ENCODE data around the gene ADGRV1.
"Not testable (repeated sequence)": the region's sequence is repeated elsewhere in the genome, so short reads cannot be mapped to it uniquely, and the experiment has no call there.

ADGRV1 gene

DNA sequence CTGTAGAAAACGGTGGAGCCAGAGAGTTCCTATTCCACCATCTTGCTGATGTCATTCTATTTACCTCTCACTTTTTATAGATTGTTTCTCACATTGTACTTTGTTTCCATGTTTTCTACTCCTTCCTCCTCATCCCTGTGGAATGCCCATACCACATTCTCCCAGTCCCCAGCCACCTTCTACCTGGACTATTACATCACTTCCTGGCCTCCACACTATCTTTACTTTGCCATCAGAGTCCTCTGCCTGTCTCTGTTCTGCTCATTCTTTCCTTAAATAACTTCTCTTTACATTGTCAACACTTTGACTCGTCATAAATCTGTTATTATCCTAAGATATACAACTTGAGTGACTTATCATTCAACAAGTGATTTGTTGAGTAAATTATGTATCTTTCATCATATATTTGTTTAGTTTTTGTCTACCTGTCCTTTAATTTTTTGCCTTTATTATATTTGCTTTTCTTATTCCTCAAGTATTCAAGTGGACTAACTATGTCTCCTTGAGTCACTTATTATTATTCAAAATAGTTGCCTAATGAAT lies 182.5 kb downstream of the ADGRV1 start:
- DNase-seq (ENCODE audit: low read depth) = no peak

DNA sequence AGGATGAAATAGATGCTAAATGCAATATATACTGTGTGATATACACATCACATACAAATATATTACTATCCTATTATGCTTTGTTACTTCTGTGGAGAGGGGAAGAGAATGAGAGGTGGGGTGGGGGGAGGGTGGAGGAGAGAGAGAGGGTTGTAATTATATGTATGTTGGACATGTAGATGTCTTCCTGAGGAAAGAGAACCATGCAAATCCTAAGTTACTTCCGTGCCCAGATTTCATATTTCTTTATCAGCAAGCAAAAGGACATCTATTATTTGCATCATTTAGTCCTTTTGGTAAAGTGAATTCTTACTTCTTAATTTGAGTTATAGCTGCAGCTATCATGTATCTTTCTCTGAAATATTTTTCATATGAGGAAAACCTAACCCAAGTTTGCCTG lies 187.5 kb downstream of the ADGRV1 start:
- no peak for DNase-seq (ENCODE audit: low read depth)

DNA sequence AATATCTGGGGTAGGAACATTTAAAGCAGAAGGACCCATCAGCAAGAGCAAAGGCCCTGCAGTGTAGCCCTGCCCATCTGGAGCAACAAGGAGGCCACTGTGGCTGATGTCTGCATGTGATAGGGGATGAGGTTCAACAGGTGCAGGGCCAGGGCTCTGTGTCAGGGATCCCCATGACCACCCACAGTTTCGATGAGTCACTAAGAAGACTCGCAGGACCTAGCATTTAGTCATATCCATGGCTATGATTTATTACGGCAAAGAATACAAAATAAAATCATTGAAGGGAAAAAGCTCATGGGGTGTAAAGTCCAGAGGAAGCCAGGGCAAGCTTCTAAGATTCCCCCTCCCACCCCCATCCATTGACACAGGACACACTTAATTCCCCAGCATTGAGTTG lies 188.6 kb downstream of the ADGRV1 start:
- DNase-seq (ENCODE audit: low read depth) = no peak

DNA sequence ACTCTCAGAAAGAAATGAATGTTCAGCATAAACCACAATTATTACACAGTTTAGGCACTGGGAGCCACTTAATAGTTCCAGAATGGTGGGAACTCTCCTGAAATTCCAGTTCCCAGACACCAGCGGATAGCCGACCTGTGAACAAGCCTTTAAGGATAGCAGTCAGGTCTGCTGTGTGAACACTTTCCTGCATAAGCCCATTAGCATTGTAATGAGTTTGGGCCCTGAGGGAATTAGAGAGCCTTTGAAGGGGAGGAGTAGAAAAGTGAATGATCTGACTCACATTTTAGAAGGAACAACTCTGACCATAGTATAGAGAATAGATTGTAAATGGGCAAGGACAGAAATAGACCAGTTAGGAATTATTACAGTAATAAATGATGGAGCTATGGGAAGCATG lies 189.1 kb downstream of the ADGRV1 start:
- DNase-seq (ENCODE audit: low read depth) = no peak

DNA sequence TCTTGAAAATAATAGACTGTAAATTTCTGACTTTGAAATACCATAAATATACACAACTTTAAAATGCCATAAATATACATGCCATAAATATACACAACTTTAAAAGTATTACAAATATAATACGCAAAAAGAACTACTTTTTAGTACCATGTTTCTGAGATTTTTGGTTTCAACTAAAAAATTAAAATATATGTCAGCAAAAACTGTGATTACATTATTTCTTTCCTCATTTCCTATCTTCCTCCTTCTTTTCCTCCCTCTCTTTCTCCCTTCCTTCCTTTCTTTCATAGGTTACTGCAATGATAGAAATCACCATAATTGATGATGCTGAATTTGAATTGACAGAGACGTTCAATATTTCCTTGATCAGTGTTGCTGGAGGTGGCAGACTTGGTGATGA lies 200.5 kb downstream of the ADGRV1 start:
- no peak for DNase-seq (ENCODE audit: low read depth)

DNA sequence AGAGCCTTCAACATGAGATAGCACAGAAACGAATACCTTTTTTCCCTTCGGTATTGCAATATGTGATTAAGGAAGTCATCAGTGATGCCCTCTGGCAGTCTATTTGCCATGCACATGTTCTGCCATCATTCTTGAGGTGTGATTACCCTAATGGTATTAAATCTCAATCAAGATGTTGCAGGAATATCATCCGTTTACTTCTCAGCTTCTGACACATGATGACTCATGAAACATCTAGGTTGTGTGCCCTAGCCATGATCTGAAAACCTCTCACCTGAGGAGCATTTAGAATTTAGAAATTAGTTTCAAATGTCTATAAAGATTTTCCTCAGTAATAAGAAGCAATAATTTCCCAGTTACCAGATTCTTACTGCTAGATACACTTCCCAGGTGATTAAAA lies 209.1 kb downstream of the ADGRV1 start:
- DNase-seq (ENCODE audit: low read depth) = no peak

DNA sequence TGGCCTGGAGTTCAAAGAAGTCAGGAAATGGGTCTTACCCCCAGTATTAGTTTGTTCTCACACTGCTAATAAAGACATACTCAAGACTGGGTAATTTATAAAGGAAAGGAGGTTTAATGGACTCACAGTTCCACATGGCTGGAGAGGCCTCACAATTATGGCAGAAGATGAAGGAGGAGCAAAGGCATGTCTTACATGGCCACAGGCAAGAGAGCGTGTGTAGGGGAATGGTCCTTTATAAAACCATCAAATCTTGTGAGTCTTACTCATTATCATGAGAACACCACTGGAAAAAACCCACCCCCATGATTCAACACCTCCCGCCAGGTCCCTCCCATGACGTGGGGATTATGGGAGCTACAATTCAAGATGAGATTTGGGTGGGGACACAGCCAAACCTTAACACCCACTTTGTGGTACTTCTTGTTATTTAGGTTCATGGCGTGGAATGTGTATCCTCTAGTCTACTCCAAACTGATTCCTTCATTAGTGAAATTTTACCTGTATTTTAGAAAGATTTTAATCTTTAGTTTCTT lies 211.5 kb downstream of the ADGRV1 start:
- DNase-seq (ENCODE audit: low read depth) = not testable (repeated sequence)

DNA sequence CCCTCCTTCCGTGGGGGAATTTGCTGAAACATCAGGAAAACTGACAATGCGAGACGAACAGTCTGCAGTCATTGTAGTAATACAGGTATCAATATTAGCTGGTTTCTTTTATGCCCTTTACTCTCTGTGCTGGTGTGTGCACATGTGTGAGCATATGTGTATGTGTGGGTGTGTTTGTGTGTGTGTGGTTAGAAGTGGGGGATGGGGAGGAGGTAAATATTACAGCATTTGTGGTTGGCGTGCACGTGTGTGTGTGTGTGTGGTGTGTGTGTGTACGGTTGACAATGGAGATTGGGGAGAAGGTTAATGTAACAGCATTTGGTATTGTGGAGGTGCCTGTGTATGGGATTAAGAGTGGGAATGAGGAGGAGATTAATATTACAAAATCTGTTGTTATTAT lies 219.4 kb downstream of the ADGRV1 start:
- DNase-seq (ENCODE audit: low read depth) = no peak

DNA sequence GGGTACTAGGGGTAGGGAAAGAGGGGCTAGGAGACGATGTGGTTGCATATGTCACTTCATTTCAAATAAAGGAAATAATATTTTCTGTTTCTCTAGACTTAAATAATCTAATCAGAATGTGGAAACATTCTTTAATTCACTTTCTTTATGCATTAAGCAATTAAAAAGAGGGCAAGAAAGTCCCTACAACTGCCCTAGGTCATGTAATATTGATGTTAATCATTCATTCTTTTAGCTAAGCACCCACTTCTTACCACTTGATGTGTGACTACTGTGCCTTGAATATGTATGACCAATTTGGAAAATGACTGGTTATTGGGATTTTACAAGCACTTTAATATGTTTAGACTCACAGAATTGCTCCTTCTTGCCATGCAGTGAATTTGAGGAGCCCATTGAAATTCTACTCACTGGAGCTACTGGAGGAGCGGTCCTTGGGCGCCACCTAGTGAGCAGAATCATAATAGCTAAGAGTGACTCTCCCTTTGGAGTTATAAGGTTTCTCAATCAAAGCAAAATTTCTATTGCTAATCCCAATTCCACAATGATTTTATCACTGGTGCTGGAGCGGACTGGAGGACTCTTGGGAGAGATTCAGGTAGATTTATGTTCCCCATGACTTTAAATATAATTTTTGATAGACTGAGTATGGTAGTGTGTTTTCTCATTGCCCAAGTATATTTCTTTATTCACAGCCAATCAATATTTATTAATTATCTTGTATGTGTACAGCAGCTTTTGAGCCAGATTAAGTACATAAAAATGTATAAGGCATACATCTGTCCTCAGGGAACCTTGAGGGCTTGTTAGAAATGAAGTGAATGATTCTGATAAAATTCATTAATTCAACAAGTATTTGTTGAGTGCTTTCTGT lies 225.1 kb downstream of the ADGRV1 start:
- peak; percentile 51 for DNase-seq (ENCODE audit: low read depth)

DNA sequence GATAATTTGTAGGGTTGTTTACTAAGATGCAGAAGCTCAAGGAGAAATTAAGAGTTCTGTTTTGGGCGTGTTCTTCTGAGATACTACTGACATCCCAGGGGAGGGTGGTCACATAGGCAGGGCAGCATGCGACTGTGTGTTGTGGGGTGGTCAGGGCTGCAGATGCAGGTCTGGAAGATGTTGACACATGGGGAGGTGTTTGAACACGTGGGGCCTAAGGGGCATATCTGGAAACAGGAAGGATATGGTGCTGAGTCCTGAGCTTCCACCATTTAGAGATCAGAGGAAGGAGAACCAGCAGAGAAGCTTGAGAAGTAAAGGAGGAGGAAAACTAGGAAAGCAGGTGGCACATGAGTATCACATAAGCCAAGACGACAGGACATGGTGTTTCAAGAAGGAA lies 228.2 kb downstream of the ADGRV1 start:
- DNase-seq (ENCODE audit: low read depth) = no peak

DNA sequence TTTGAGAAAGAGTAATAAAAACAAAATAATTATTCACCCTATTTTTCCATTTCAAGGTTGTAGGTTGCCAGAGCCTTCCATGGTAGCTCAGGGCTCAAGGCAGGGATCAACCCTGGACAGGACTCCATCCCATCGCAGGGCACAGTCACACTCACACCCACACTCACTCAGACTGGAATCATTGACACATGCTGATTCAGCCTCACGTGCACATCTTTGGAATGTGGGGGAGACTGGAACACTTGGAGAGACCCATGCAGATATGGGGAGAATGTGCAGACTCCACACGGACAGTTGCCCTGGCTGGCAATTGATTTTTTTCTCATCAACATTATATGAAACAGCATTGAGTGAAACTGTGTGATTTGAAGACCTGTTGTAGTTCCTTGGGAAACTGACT lies 234.1 kb downstream of the ADGRV1 start:
- DNase-seq (ENCODE audit: low read depth) = no peak

DNA sequence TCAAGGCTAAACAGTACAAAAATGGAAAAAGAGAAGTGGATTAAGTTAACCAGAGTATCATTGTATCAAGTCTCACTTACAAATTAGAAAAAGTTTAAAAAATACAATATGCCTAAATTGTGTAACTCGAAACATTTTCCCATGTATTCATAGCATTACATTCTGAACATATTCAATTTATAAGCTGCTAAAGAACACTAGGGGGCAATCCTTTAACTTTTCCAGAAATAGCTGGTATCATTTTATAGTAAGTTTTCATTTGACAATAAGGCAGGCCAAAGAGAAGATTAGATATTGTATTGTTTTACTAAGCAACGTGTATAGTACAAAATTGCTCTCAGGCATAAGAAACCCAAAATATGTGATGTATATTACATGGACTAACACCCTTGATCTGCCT lies 234.6 kb downstream of the ADGRV1 start:
- DNase-seq (ENCODE audit: low read depth) = no peak

DNA sequence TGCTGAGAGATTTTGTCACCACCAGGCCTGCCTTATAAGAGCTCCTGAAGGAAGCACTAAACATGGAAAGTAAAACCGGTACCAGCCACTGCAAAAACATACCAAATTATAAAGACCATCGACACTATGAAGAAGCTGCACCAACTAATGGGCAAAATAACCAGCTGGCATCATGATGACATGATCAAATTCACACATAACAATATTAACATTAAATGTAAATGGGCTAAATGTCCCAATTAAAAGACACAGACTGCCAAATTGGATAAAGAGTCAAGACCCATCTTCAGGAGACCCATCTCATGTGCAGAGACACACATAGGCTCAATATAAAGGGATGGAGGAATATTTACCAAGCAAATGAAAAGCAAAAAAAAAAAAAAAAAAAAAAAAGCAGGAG lies 238.3 kb downstream of the ADGRV1 start:
- not testable (repeated sequence) for DNase-seq (ENCODE audit: low read depth)

DNA sequence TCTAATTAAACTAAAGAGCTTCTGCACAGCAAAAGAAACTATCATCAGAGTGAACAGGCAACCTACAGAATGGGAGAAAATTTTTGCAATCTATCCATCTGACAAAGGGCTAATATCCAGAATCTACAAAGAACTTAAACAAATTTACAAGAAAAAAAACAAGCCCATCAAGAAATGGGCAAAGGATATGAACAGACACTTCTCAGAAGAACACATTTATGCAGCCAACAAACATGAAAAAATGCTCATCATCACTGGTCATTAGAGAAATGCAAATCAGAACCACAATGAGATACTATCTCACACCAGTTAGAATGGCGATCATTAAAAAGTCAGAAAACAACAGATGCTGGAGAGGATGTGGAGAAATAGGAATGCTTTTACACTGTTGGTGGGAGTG lies 241.5 kb downstream of the ADGRV1 start:
- not testable (repeated sequence) for DNase-seq (ENCODE audit: low read depth)

DNA sequence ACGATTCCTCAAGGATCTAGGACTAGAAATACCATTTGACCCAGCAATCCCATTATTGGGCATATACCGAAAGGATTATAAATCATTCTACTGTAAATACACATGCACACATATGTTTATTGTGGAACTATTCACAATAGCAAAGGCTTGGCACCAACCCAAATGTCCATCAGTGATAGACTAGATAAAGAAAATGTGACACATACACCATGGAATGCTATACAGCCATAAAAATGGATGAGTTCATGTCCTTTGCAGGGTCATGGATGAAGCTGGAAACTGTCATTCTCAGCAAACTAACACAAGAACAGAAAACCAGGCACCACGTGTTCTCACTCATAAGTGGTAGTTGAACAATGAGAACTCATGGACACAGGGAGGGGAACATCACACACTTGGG lies 241.9 kb downstream of the ADGRV1 start:
- DNase-seq (ENCODE audit: low read depth) = not testable (repeated sequence)

DNA sequence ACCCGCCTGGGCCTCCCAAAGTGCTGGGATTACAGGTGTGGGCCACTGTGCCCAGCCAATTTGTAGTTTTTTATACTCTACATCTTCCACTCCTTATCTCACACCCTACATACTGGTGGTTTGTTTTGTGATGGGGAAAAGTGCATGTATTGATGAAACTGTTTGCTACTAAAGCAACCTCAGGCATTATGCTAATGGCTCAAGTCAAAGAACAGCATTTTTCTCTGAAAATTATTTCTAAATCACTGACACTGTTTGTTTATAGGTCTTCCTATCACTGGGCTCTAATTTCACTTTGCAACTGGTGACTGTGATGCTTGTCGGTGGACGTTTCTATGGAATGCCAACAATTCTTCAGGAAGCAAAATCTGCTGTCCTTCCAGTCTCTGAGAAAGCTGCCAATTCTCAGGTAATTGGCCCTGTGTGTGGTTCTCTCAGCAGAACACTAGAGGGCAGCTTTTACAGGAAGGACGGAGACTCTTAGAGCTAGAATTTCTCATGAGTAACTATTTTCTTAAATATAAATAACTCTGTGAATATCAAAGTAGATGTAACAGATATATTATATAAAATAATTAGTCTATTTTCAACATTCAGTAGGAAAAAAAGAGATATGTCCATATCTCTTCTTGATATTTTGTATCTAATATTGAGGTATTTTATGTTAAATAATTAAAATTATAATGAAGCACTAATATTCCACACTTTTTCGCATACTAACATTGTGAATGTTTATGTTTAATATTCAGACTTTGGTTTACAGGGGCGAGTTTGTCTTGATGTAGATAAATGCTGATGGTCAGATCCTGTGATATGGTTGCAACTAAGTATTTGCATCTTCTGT lies 244.1 kb downstream of the ADGRV1 start:
- DNase-seq (ENCODE audit: low read depth) = no peak

DNA sequence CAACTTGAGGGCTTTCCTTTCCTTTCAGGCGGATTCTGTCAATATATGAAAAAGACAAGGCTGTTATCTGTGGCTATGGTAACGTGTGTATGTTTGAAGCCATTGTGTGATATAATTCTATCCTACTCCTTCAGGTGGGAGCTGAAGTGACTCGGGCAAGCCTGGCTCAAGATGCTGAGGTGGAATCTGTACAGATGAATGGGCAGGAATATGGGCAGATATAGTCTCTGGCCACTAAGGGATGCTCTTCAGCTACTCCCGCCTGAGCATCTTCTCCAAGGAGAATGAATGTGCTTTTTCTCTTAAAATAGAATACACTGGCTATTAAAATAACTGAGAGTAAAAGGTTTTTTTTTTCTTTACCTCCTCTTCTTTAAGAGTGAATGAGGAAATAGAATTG lies 244.8 kb downstream of the ADGRV1 start:
- no peak for DNase-seq (ENCODE audit: low read depth)

DNA sequence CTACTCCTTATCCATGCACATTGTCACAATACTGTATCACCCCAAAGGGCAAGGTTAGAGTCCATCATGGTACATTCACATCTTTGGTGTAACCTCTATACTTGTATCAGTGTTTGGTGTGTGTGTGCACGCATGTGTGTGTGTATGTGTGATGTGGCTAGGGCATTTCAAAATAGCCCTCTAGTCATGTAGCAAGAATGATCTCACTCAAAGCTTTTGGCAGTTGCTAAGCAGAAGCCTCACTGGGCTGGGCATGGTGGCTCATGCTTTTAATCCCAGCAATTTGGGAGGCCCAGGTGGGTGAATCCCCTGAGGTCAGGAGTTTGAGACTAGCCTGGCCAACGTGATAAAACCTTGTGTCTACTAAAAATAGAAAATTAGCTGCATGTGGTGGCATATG lies 245.3 kb downstream of the ADGRV1 start:
- DNase-seq (ENCODE audit: low read depth) = no peak

DNA sequence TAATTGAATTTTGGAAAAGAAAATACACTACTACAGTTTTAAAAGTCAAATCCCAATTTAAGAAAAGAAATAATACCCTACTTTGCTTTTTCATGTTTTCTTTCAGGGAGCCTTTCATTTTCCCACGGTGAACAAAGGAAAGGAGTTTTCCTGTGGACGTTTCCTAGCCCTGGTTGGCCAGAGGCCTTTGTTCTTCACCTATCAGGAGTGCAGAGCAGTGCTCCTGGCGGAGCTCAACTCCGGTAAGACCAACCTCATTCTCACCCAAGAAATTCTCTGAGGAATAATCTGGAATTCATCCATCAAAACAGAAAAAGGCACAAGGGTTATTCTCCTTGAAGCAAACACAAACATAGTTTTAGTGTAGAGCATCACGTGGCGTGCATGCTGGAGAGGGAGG lies 248.9 kb downstream of the ADGRV1 start:
- no peak for DNase-seq (ENCODE audit: low read depth)

DNA sequence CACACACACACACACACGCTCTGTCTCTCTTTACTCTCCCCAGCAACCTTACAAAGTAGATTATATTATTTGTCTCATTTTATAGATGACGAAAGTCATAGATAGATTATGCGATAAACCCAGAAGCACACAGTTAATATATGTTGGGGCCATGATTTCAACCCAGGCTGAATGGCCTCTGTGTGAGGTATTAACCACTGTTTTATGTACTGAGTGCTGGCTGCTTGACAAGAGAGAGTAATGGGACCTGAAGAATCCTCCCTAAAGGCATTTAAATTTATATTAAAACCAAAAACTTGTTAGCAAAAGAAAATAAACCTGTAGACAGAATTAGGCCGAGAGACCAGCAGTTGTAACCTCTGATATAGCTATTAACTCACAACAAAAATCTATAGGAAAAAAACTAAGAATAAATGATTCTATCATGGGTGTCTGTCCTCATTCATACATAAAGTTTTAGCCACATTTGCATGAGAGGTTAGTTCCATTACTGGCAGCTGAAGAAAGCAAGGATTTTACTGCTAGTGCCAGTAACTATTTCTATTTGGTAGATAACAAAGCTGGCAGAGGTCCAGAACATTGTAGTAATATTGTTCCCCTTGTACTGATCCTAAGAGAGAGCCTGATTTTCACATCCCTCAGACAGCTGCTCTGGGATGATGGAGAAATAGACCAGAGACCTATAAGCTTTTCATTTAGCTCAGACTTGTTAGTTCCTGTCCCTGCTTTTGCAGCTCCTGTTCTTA lies 250.9 kb downstream of the ADGRV1 start:
- DNase-seq (ENCODE audit: low read depth) = no peak

DNA sequence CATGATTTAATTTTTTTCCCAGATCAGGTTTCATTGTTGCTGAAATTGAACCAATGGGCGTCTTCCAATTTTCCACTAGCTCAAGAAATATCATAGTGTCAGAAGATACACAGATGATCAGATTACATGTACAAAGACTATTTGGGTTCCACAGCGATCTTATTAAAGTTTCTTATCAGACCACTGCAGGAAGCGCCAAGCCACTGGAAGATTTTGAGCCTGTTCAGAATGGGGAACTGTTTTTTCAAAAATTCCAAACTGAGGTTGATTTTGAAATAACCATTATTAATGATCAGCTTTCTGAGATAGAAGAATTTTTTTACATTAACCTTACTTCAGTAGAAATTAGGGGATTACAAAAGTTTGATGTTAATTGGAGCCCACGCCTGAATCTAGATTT lies 251.6 kb downstream of the ADGRV1 start:
- no peak for DNase-seq (ENCODE audit: low read depth)

DNA sequence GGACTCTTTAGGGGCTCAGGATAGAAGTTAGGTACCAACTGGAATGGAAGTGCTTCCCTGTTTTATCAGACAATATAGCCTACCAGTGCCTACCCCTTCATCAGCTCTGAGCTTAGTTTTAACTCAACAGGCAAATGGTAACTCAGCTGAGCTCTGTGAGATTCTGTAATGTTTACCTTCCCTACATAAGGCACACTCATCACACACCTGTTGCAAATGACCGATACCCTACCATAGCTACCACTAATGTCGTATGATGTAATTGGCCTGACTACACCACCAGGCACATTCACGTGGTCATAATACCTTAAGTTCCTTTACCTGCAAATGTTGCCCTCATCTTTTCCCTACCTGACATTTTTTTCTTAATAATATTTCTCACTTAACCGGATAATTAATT lies 254.8 kb downstream of the ADGRV1 start:
- DNase-seq (ENCODE audit: low read depth) = no peak

Data from stimulated activated CD8-positive, alpha-beta memory T cell treated with anti-CD3 and anti-CD28 coated beads, Interleukin-7, amount 100 ng/mL, for 24 hours (primary cell).